ENCODE data around the gene ALKBH6. TPM values are rescaled to one million over a fixed set of nuclear protein-coding genes. Genes with fewer than 3 reads are reported as not detected.

The ALKBH6 gene
- total and polyA plus RNA-seq, 2 of the 13 experiments (the other 11 are each of a cell fraction or from before 2014, with no cell fraction given) = 13.7 to 18.1 TPM

GRCh38 chr19:36008336-36008978 lies 5.6 kb downstream of the ALKBH6 start, which contains the start of gene SYNE4 (continued):
- TF ChIP-seq UBTF (CRISPR knock-in tag; IDR thresholded peaks at IDR 0.05) (peak; percentile 68), ZNF703 (CRISPR knock-in tag; IDR thresholded peaks at IDR 0.05; ENCODE audit: borderline replicate concordance) (no peak), ZNF841 (CRISPR knock-in tag; IDR thresholded peaks at IDR 0.05; ENCODE audit: borderline replicate concordance) (no peak), HIC2 (CRISPR knock-in tag; IDR thresholded peaks at IDR 0.05; ENCODE audit: low read depth) (no peak), ZNF7 (CRISPR knock-in tag; IDR thresholded peaks at IDR 0.05) (no peak), CSRNP1 (CRISPR knock-in tag; IDR thresholded peaks at IDR 0.05) (no peak; the same call in 1 of the 2 replicates), RBFOX2 (IDR thresholded peaks at IDR 0.05; ENCODE audit: low read depth, low read length) (peak; percentile 50), E2F2 (CRISPR knock-in tag; IDR thresholded peaks at IDR 0.05; ENCODE audit: borderline replicate concordance) (no peak), ZNF569 (CRISPR knock-in tag; IDR thresholded peaks at IDR 0.05; ENCODE audit: borderline replicate concordance) (no peak), MED1 (CRISPR knock-in tag; IDR thresholded peaks at IDR 0.05) (peak; percentile 48; the same call in 1 of the 2 replicates), KDM3A (CRISPR knock-in tag; IDR thresholded peaks at IDR 0.05; ENCODE audit: low read depth) (peak; percentile 21; the same call in 1 of the 2 replicates), ZBTB38 (CRISPR knock-in tag; IDR thresholded peaks at IDR 0.05) (peak; percentile 33; the same call in 1 of the 2 replicates), TMF1 (CRISPR knock-in tag; IDR thresholded peaks at IDR 0.05; ENCODE audit: low read depth) (no peak), HDAC2 (CRISPR knock-in tag; IDR thresholded peaks at IDR 0.05) (no peak), ADNP (CRISPR knock-in tag; IDR thresholded peaks at IDR 0.05) (no peak), SALL2 (CRISPR knock-in tag; IDR thresholded peaks at IDR 0.05) (peak; percentile 12; the same call in 1 of the 2 replicates), KAT2B (IDR thresholded peaks at IDR 0.05; ENCODE audit: borderline replicate concordance, low read depth, low read length) (no peak), ATF7 (IDR thresholded peaks at IDR 0.05) (no peak), ATF7 (CRISPR knock-in tag; IDR thresholded peaks at IDR 0.05) (no peak), ARHGAP35 (CRISPR knock-in tag; IDR thresholded peaks at IDR 0.05; ENCODE audit: borderline replicate concordance) (peak; percentile 79; the same call in 1 of the 2 replicates), SMC3 (IDR thresholded peaks at IDR 0.05; ENCODE audit: low read length) (no peak), HOXD1 (CRISPR knock-in tag; IDR thresholded peaks at IDR 0.05) (0 out of 2 replicates have a peak, but pooled peaks have one; percentile 52), GATAD2A (CRISPR knock-in tag; IDR thresholded peaks at IDR 0.05) (peak; percentile 14; the same call in 1 of the 2 replicates), SRY (CRISPR knock-in tag; IDR thresholded peaks at IDR 0.05) (no peak), RCOR2 (CRISPR knock-in tag; IDR thresholded peaks at IDR 0.05) (0 out of 2 replicates have a peak, but pooled peaks have one; percentile 21)

All from HepG2 (cell line).